ENCODE results near the gene F7. TPM values are rescaled to one million over a fixed set of nuclear protein-coding genes. Genes with fewer than 3 reads are reported as not detected.
"Not testable (repeated sequence)": the region's sequence is repeated elsewhere in the genome, so short reads cannot be mapped to it uniquely, and the experiment has no call there.

Gene F7
- total RNA-seq, 1 donor from 2014 or later, result 7.3 TPM

DNA sequence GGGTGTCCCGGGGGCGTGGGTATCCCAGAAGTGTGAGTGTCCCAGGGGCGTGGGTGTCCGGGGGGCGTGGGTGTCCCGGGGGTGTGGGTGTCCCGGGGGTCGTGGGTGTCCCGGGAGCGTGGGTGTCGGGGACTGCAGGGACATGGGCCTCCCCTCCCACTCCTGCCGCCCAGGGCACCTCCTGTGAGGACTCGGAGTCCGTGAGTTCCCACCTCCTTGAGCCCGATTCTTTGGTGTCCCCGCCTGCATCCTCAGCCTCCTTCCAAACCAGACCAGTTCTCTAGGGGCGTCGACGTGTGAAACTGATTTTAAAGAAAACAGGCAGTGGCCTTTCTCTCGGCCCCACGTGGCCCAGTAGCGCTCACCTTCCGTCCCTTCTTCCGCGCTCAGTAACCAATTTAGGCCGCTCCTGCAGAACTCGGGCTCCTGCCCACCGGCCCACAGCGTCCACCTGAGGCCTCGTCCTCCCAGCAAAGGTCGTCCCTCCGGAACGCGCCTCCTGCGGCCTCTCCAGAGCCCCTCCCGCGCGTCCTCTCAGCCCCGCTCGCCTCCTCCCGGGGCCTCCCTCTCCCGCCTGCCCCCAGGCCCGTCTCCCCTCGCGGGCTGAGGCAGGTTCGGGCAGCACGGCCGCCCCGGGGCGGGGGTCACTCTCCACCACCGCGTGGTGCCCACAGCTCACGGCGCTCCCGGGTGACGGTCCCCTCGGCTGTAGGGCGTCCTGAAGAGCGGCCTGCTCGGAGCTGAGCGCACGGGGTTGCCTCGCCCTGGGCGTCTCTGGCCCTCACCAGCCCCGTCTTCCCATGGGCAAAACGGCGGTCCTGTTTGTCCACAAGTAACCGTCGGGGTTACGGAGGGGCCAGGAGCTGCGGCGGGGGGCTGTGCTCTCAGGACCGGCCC, 3.8 kb downstream of the F7 start:
- Mint-ChIP-seq H3K36me3 (ENCODE audit: insufficient read depth) (peaks cover 2% of the 10 kb centered on the region), H3K4me1 (ENCODE audit: low read depth) (peaks cover 11% of the 10 kb centered on the region), H3K9me3 (ENCODE audit: low read depth) (no peaks in the 10 kb centered on the region), H3K4me3 (ENCODE audit: low read depth) (peak overlapping the region; percentile 26), H3K27ac (peak overlapping the region; percentile 87), H3K27me3 (peaks cover 7% of the 10 kb centered on the region)
- DNase-seq (ENCODE audit: low spot score, unreplicated experiment), result no peak
- TF ChIP-seq, protein P1, sequence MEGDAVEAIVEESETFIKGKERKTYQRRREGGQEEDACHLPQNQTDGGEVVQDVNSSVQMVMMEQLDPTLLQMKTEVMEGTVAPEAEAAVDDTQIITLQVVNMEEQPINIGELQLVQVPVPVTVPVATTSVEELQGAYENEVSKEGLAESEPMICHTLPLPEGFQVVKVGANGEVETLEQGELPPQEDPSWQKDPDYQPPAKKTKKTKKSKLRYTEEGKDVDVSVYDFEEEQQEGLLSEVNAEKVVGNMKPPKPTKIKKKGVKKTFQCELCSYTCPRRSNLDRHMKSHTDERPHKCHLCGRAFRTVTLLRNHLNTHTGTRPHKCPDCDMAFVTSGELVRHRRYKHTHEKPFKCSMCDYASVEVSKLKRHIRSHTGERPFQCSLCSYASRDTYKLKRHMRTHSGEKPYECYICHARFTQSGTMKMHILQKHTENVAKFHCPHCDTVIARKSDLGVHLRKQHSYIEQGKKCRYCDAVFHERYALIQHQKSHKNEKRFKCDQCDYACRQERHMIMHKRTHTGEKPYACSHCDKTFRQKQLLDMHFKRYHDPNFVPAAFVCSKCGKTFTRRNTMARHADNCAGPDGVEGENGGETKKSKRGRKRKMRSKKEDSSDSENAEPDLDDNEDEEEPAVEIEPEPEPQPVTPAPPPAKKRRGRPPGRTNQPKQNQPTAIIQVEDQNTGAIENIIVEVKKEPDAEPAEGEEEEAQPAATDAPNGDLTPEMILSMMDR (IDR thresholded peaks at IDR 0.05; ENCODE audit: unreplicated experiment), result no peak

- no peak overlapping the region for H3K27ac Mint-ChIP-seq
- TF ChIP-seq, protein P1 (IDR thresholded peaks at IDR 0.05; ENCODE audit: unreplicated experiment), result no peak
- H3K36me3 Mint-ChIP-seq (ENCODE audit: insufficient read depth), result peaks cover 2% of the 10 kb centered on the region
- peaks cover 8% of the 10 kb centered on the region for H3K4me1 Mint-ChIP-seq (ENCODE audit: low read depth)
- H3K27me3 Mint-ChIP-seq, result peaks cover 7% of the 10 kb centered on the region
- no peaks in the 10 kb centered on the region for H3K9me3 Mint-ChIP-seq (ENCODE audit: low read depth)
- DNase-seq (ENCODE audit: low spot score, unreplicated experiment), result no peak
- peak overlapping the region; percentile 41 for H3K4me3 Mint-ChIP-seq (ENCODE audit: low read depth)
Observed at GRCh38 chr13:113110048-113110851, 4.7 kb downstream of the F7 start.

- DNase-seq (ENCODE audit: low spot score, unreplicated experiment), result no peak
- TF ChIP-seq, protein P1 (IDR thresholded peaks at IDR 0.05; ENCODE audit: unreplicated experiment), result no peak
- Mint-ChIP-seq H3K27ac (no peak overlapping the region), H3K4me3 (ENCODE audit: low read depth) (peak overlapping the region; percentile 52), H3K9me3 (ENCODE audit: low read depth) (no peaks in the 10 kb centered on the region), H3K36me3 (ENCODE audit: insufficient read depth) (peaks cover 2% of the 10 kb centered on the region), H3K27me3 (peaks cover 7% of the 10 kb centered on the region), H3K4me1 (ENCODE audit: low read depth) (peaks cover 1% of the 10 kb centered on the region)
Observed at GRCh38 chr13:113110852-113111315, 5.3 kb downstream of the F7 start.

- not testable (repeated sequence) for H3K4me1 Mint-ChIP-seq (ENCODE audit: low read depth); H3K27ac Mint-ChIP-seq; H3K9me3 Mint-ChIP-seq (ENCODE audit: low read depth); H3K4me3 Mint-ChIP-seq (ENCODE audit: low read depth); H3K36me3 Mint-ChIP-seq (ENCODE audit: insufficient read depth); H3K27me3 Mint-ChIP-seq
- DNase-seq (ENCODE audit: low spot score, unreplicated experiment), result peak; percentile 3
Observed at GRCh38 chr13:113111821-113112220, 6.2 kb downstream of the F7 start.

DNA sequence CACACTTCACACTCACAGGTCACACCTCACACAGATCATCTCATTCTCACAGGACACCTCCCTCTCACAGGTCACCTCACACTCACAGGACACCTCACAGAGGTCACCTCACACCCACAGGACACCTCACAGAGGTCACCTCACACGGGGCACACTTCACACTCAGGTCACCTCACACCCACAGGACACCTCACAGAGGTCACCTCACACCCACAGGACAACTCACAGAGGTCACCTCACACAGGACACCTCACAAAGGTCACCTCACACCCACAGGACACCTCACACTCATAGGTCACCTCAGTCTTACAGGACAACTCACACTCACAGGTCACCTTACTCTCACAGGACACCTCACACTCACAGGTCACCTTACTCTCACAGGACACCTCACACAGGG, 6.9 kb downstream of the F7 start:
- H3K36me3 Mint-ChIP-seq (ENCODE audit: insufficient read depth); H3K4me1 Mint-ChIP-seq (ENCODE audit: low read depth); DNase-seq (ENCODE audit: low spot score, unreplicated experiment); H3K9me3 Mint-ChIP-seq (ENCODE audit: low read depth); H3K27ac Mint-ChIP-seq; H3K4me3 Mint-ChIP-seq (ENCODE audit: low read depth): not testable (repeated sequence)
- H3K27me3 Mint-ChIP-seq, result peaks cover 12% of the 10 kb centered on the region

All from progenitor cell of endocrine pancreas (in vitro differentiated cells).